HFF-Myc (cell line): Measurements from ENCODE around the gene SCARB2.
A peak's percentile ranks its signal among the peaks of the same experiment; 100 is the strongest.

Source experiments
- DNase-seq: peaks from one replicate; pipeline ENCODE4 v3.0.0-alpha.2; 2011; ENCODE audit warnings: low read depth; ENCODE audit errors: extremely low read depth
- H3K4me3 ChIP-seq: replicated peaks from 2 replicates; pipeline ENCODE4 v1.5.1; 2011; ENCODE audit warnings: low read depth, mild to moderate bottlenecking, control low read depth, low read length
- TF ChIP-seq, protein P1 (sequence below): IDR thresholded peaks from 2 replicates; pipeline ENCODE4 v1.5.1; 2012; ENCODE audit warnings: mild to moderate bottlenecking, low read depth, low read length, control low read depth; ENCODE audit errors: missing control alignments

Gene SCARB2

DNA sequence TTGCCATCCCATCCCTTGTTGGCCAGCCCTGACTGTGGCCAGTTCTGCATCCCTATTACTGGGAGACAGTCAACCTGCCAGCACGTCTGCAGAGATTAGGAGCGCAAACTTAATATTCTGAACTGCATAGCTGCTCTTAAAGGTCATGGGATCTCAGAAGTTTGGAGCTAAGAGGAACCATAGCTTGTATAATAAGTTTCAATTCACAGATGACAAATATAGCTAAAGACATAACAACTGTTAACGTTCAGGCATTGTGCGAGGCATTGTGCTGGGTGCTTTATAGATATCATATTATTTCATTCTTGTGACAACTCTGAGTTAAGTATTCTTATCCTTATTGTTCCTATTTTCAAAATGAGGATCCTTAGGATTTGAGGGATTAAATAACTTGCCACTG, 3.7 kb downstream of the SCARB2 start:
- no peak overlapping the region for H3K4me3 ChIP-seq
- DNase-seq: no peak
- TF ChIP-seq, protein P1, sequence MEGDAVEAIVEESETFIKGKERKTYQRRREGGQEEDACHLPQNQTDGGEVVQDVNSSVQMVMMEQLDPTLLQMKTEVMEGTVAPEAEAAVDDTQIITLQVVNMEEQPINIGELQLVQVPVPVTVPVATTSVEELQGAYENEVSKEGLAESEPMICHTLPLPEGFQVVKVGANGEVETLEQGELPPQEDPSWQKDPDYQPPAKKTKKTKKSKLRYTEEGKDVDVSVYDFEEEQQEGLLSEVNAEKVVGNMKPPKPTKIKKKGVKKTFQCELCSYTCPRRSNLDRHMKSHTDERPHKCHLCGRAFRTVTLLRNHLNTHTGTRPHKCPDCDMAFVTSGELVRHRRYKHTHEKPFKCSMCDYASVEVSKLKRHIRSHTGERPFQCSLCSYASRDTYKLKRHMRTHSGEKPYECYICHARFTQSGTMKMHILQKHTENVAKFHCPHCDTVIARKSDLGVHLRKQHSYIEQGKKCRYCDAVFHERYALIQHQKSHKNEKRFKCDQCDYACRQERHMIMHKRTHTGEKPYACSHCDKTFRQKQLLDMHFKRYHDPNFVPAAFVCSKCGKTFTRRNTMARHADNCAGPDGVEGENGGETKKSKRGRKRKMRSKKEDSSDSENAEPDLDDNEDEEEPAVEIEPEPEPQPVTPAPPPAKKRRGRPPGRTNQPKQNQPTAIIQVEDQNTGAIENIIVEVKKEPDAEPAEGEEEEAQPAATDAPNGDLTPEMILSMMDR: no peak

DNA sequence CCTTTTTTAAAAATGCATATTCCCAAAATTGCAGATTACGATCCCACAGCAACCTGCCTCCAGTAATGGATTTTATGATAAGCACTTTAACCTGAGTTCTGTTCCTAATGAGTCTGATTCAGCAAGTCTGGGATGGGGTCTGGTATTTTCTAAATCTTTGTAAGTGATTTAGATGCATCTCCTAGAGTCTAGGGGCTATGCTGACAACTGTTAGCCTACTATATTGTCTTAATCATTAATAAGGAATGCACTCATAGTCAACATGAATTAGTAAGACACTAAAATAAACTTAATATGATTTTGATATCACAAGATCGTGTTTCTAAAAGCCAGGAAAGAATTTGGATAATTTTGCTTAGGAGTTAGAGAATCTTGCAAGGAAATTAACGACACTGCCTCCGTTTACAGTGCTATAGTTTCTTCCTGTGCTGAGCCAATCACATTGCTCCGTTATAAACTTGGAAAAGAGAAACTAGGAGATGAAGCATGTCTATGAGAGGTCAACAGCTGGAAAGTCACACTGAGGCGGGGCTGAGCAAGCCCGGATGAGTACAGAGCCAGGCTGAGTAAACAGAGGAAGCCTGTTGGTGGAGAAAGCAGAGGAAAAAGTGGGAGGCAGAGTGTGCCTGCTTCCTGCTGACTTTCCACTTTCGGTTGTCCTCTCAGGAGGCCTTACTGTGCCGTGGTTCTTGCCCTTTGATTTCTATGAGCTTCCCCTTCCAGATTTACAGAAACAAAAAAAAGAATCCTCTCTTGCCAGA, 5.4 kb downstream of the SCARB2 start:
- peak overlapping the region; percentile 16 for H3K4me3 ChIP-seq
- TF ChIP-seq, protein P1: no peak
- DNase-seq: peak; percentile 82

DNA sequence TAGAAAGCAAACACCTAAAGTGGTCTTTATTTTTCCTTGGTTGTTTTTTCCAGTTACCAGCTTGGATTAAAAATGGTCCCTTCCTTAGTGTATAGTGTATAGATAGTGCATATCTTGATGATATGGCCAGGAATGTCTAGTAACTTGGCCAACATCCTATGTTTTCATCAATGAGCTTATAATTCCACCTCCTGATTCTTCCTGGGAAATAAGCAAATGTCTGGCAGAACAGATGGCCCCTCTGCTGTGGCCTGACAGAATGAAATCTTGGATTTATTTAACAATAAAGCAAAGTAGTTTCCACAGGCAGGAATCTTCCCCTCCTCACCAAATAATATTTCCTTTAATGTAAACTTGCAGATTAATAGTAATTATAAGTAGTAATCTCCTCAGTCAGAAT, 6.1 kb downstream of the SCARB2 start:
- TF ChIP-seq, protein P1: no peak
- no peak for DNase-seq
- no peak overlapping the region for H3K4me3 ChIP-seq

DNA sequence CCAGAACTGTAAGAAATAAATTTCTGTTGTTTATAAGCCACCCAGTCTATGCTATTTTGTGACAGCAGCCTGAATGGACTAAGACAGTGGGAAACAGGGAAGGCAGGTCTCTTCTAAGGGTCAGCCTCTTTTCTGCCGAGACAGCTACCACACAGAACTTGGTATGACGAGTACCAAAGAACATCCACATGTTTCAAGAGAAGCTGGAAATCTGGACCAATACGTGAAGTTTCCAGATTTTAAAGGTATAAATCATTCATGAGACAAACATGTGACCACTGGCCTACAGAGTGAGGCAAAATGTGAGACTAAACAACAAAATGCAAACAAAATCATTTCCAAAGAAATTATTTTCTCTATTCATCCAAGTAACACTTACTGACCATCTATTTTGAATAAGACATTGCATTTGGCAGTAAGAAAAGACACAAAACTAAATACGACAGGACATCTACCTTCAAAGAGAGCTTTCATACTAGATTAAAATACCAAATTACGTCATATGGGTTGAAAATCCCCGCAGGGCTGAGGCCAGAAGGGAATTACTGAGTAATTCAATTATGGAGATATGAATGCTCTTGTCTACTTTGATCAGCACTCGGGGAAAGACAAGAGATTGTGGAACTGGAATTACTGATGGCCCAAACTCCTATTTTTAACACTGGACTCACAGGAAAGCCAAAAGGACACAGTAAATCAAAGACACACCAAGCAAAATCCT, 7.2 kb downstream of the SCARB2 start:
- no peak for DNase-seq
- TF ChIP-seq, protein P1: no peak
- no peak overlapping the region for H3K4me3 ChIP-seq

DNA sequence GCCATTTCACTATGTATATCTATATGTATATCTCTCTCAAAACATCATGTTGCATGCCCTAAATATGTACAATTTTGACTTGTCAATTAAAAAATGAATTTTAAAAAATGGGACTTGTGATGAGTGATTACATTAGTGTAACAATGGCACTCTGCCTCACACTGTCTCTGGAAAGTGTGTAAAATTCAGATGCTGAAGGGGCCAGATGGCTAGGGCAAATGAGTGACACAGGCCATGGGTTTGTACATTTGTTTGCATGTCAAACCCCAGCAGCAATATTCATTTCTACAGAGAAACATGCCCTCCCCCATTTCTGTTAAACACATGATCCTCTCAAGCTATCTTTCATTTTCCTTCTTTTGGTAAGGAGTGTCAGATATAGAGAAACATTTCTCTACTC, 8.1 kb downstream of the SCARB2 start:
- TF ChIP-seq, protein P1: no peak
- no peak for DNase-seq
- no peak overlapping the region for H3K4me3 ChIP-seq

DNA sequence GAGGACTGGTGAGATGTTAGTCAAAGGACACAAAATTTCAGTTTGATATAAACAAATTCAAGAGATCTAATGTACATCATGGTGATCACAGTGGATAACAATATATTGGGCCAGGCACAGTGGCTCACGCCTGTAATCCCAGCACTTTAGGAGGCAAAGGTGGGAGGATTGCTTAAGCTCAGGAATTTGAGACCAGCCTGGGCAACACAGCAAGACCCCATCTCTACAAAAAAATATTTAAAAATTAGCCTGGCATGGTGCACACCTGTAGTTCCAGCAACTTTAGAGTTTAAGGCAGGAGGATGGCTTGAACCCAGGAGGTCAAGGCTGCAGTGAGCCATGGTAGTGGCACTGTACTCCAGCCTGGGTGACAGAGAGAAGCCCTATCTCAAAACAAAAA, 8.7 kb downstream of the SCARB2 start:
- TF ChIP-seq, protein P1: no peak
- DNase-seq: no peak
- H3K4me3 ChIP-seq: no peak overlapping the region

DNA sequence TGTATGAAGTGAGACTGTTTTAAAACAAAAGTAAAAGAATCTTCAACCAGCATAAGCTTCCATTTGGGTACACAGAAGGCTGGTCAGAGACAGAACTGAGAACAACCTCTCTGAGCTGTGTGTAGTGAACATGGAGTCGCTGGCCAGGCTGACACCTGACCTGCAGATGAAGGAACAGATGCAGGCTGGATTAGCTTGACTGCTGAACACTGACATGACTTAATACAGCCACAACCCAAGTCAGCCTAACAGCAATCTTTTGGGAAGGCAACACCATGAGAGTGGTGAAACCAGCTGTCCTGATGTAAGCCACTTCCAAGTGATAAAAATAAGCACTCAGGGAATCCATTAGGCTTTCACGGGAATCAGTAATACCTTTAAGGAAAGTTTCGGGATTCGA, 10.1 kb downstream of the SCARB2 start:
- TF ChIP-seq, protein P1: no peak
- H3K4me3 ChIP-seq: no peak overlapping the region
- no peak for DNase-seq
